Tibial nerve (tissue), 4 donors: ENCODE measurements around the gene FCHSD2. TPM values are rescaled to one million over a fixed set of nuclear protein-coding genes. Genes with fewer than 3 reads are reported as not detected.

ENCODE experiments used
- DNase-seq, 2 donors: peaks; one replicate each; pipeline ENCODE4 v3.0.0-alpha.2; 2019; ENCODE audit warnings: low spot score in 2 of 2
- H3K27ac ChIP-seq, 4 donors: fragments of 200-600 bp; sonication (generic) in 3 of 4; one replicate each; pipeline ENCODE4 v1.5.1; 2017 to 2019; ENCODE audit warnings: mild to moderate bottlenecking in 1 of 4
- H3K27me3 ChIP-seq, 2 donors: fragments of 200-600 bp; sonication (generic) in 1 of 2; one replicate each; pipeline versions ENCODE4 v1.5.1 to v1.6.0; 2017 to 2019
- H3K36me3 ChIP-seq, 3 donors: fragments of 200-600 bp; sonication (generic); one replicate each; pipeline ENCODE4 v1.5.1; 2018 to 2019
- H3K4me1 ChIP-seq, 4 donors: fragments of 200-600 bp; sonication (generic) in 3 of 4; one replicate each; pipeline ENCODE4 v1.5.1; 2017 to 2019
- H3K4me3 ChIP-seq, 4 donors: fragments of 200-600 bp; sonication (generic) in 3 of 4; one replicate each; pipeline ENCODE4 v1.5.1; 2017 to 2019; ENCODE audit warnings: mild to moderate bottlenecking in 1 of 4, moderate library complexity in 1 of 4
- H3K9me3 ChIP-seq, 4 donors: fragments of 200-600 bp; sonication (generic) in 3 of 4; one replicate each; pipeline ENCODE4 v1.5.1; 2017 to 2019
- CTCF ChIP-seq, 5 experiments: fragments of 200-600 bp in 3 of 5; fragments of 450-650 bp in 2 of 5; sonication (generic) in 3 of 5; IDR thresholded peaks; one replicate each; pipeline ENCODE4 v1.5.1; 2016 to 2019; ENCODE audit warnings: antibody characterized with exemption in 5 of 5, mild to moderate bottlenecking in 3 of 5, moderate library complexity in 2 of 5
- EP300 ChIP-seq, 2 donors: sonication (generic); formaldehyde crosslinking; IDR thresholded peaks; one replicate each; pipeline ENCODE4 v1.6.1; 2017; ENCODE audit warnings: antibody characterized with exemption in 2 of 2, mild to moderate bottlenecking in 1 of 2
- POLR2A ChIP-seq, 2 donors: fragments of 450-650 bp; IDR thresholded peaks; one replicate each; pipeline ENCODE4 v1.6.1; 2017; ENCODE audit warnings: antibody characterized with exemption in 2 of 2, mild to moderate bottlenecking in 2 of 2, moderate library complexity in 2 of 2
- WGBS, 2 donors: methylation state at CpG; one replicate each; pipeline ENCODE4 v1.1.5; 2018; 5-methylcytosine and 5-hydroxymethylcytosine counted together
- total RNA-seq, 4 donors: library from RNA; depleted of rRNA; stranded (reverse); fragments of >200 nt; gene quantifications; one replicate each; pipeline ENCODE4 v1.1.0, GENCODE V29; 2016

Gene FCHSD2
- total RNA-seq, 4 donors from 2014 or later = 19.5 to 29.1 (median 22.8) TPM

GRCh38 chr11:73160005-73160760, 18.1 kb upstream of the FCHSD2 start:
- no peaks in the 10 kb centered on the region for H3K27me3 ChIP-seq
- no peak for DNase-seq
- H3K36me3 ChIP-seq = no peaks in the 10 kb centered on the region
- 84 to 86% methylated on average over 10 of the region's 10 CpGs for WGBS, 2 donors
- no peak overlapping the region for H3K4me3 ChIP-seq
- peaks cover 0 to 28% (median 15%) of the 10 kb centered on the region in 4 donors for H3K4me1 ChIP-seq
- H3K27ac ChIP-seq = no peak overlapping the region
- TF ChIP-seq EP300 (IDR thresholded peaks at IDR 0.05) (no peak), CTCF (IDR thresholded peaks at IDR 0.05) (no peak), POLR2A (IDR thresholded peaks at IDR 0.05) (no peak)
- no peaks in the 10 kb centered on the region for H3K9me3 ChIP-seq

DNA sequence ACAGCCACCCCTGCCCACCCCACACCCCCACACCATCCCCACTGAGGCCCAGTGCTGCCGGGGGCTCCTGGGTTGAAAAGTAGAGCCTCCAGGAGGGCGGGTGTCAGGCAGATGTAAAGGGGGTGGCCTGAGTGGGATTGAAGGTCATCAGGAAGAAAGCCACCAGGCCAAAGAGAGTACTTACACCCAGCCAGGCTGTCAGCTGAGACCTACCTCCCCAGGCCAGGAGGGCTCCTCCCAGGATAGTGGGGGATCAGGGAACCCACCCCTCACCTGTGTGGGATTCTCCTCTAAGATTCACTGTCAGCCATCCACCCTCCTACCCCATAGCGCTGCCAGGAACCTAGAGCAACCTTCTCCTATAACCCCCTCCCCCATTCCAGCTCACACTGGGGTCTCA, 17.2 kb upstream of the FCHSD2 start:
- Histone ChIP-seq H3K27me3 (no peaks in the 10 kb centered on the region), H3K27ac (peak overlapping the region in 2 of 4 donors; percentile 12 to 62), H3K9me3 (no peaks in the 10 kb centered on the region), H3K4me3 (no peak overlapping the region), H3K36me3 (no peaks in the 10 kb centered on the region), H3K4me1 (peaks cover 0 to 28% (median 19%) of the 10 kb centered on the region in 4 donors)
- no peak for TF ChIP-seq CTCF (IDR thresholded peaks at IDR 0.05)
- no peak for TF ChIP-seq EP300 (IDR thresholded peaks at IDR 0.05)
- no peak for TF ChIP-seq POLR2A (IDR thresholded peaks at IDR 0.05)
- WGBS, 2 donors = 78 to 92% methylated on average over 3 of the region's 3 CpGs
- no peak for DNase-seq

DNA sequence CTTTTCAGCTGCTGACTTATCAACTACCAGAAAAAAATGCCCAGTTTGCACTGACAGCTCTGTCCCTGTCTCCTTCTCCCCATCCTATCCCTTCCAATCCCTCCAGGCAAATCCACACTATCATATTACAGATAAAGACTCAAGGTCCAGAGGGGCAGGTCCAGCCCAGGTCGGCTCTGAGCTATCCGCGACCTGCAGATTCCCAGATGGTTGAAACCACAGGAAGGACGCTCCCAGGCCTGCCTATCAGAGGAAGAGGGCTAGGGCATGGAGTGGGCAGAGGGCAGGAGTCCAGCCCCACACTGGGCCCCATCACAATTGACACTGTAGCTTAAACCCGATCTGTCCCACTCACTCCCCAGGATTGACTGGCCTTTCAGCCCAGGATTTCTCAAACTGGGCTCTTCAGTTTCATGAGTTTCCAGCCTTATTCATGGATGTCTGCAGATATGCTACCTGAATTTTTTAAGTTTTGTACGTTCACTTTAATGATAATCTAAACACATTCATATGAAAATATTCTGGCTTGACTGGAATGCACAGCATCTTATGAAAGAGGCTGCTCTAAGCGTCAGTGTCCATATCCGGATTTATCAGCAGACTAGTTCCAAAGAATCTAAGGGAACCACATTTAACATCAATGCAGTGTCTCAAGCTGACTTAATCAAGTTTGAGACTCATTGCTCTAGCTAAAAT, 16.4 kb upstream of the FCHSD2 start:
- TF ChIP-seq CTCF (IDR thresholded peaks at IDR 0.05) = no peak
- no peak for TF ChIP-seq POLR2A (IDR thresholded peaks at IDR 0.05)
- TF ChIP-seq EP300 (IDR thresholded peaks at IDR 0.05) = no peak
- no peaks in the 10 kb centered on the region for H3K9me3 ChIP-seq
- DNase-seq = no peak
- 59 to 67% methylated on average over 8 of the region's 8 CpGs for WGBS, 2 donors
- no peaks in the 10 kb centered on the region for H3K27me3 ChIP-seq
- peak overlapping the region in 3 of 4 donors; percentile 12 to 69 (median 56) for H3K27ac ChIP-seq
- H3K36me3 ChIP-seq = no peaks in the 10 kb centered on the region
- peaks cover 0 to 35% (median 19%) of the 10 kb centered on the region in 4 donors for H3K4me1 ChIP-seq
- H3K4me3 ChIP-seq = no peak overlapping the region

- Histone ChIP-seq H3K27ac (peak overlapping the region in 2 of 4 donors; percentile 51 to 69), H3K27me3 (no peaks in the 10 kb centered on the region), H3K4me3 (no peak overlapping the region), H3K4me1 (peaks cover 0 to 45% (median 19%) of the 10 kb centered on the region in 4 donors), H3K9me3 (no peaks in the 10 kb centered on the region), H3K36me3 (no peaks in the 10 kb centered on the region)
- WGBS, 2 donors = 36 to 48% methylated on average over 7 to 9 of the region's 9 CpGs
- DNase-seq = no peak
- no peak for TF ChIP-seq POLR2A (IDR thresholded peaks at IDR 0.05)
- TF ChIP-seq CTCF (IDR thresholded peaks at IDR 0.05) = no peak
- TF ChIP-seq EP300 (IDR thresholded peaks at IDR 0.05) = no peak
Observed at GRCh38 chr11:73157101-73158010, 15.2 kb upstream of the FCHSD2 start.
